DOHH2 (cell line): ENCODE measurements around the gene NMUR1.

ENCODE experiments used
- H3F3A ChIP-seq: fragments of 200-600 bp; sonication (generic), shearing (Covaris generic); 2 replicates; pipeline ENCODE4 v1.6.0; 2016; ENCODE audit warnings: antibody characterized with exemption, mild to moderate bottlenecking; ENCODE audit not compliant: control insufficient read depth, insufficient read depth
- H3K27ac ChIP-seq: fragments of 200-600 bp; sonication (generic); 2 replicates; pipeline ENCODE4 v1.5.1; 2014; ENCODE audit warnings: low read depth, mild to moderate bottlenecking, low read length, moderate library complexity
- H3K27me3 ChIP-seq: fragments of 200-600 bp; sonication (generic); 2 replicates; pipeline ENCODE4 v1.6.1; 2014; ENCODE audit warnings: mild to moderate bottlenecking, low read length, mixed read lengths; ENCODE audit not compliant: control insufficient read depth
- H3K36me3 ChIP-seq: fragments of 200-600 bp; sonication (generic); 2 replicates; pipeline ENCODE4 v1.6.1; 2014; ENCODE audit warnings: mild to moderate bottlenecking, low read length, moderate library complexity, mixed read lengths; ENCODE audit not compliant: control insufficient read depth
- H3K4me1 ChIP-seq: fragments of 200-600 bp; sonication (generic); 2 replicates; pipeline ENCODE4 v1.6.1; 2014; ENCODE audit warnings: mild to moderate bottlenecking, low read length, mixed read lengths; ENCODE audit not compliant: control insufficient read depth
- H3K4me2 ChIP-seq: fragments of 200-600 bp; sonication (generic); 2 replicates; pipeline ENCODE4 v1.6.0; 2014; ENCODE audit warnings: mild to moderate bottlenecking, low read length, moderate library complexity
- H3K4me3 ChIP-seq: fragments of 200-600 bp; sonication (generic); 2 replicates; pipeline ENCODE4 v1.5.1; 2014; ENCODE audit warnings: mild to moderate bottlenecking, low read length, mixed read lengths
- H3K79me2 ChIP-seq: fragments of 200-600 bp; sonication (generic); 2 replicates; pipeline ENCODE4 v1.6.1; 2014; ENCODE audit warnings: mild to moderate bottlenecking, low read length, mixed read lengths; ENCODE audit not compliant: control insufficient read depth
- H3K9me2 ChIP-seq: fragments of 200-600 bp; sonication (generic); replicated peaks from 2 replicates; pipeline ENCODE4 v1.6.1; 2014; ENCODE audit warnings: mild to moderate bottlenecking, low read length, mixed read lengths; ENCODE audit not compliant: control insufficient read depth
- H3K9me3 ChIP-seq: fragments of 200-600 bp; sonication (generic); 2 replicates; pipeline ENCODE4 v1.6.1; 2014; ENCODE audit warnings: antibody characterized with exemption, low read length, mixed read lengths; ENCODE audit not compliant: control insufficient read depth, insufficient read depth
- H4K20me1 ChIP-seq: fragments of 200-600 bp; sonication (generic); 2 replicates; pipeline ENCODE4 v1.6.0; 2014; ENCODE audit warnings: low read depth, mild to moderate bottlenecking, antibody characterized with exemption, low read length, moderate library complexity; ENCODE audit not compliant: control insufficient read depth, insufficient read depth
- CTCF ChIP-seq: fragments of 200-600 bp; sonication (generic); IDR thresholded peaks from one replicate; pipeline ENCODE4 v1.5.1; 2014; ENCODE audit warnings: antibody characterized with exemption, mild to moderate bottlenecking, low read depth, low read length; ENCODE audit not compliant: poor library complexity, severe bottlenecking
- EZH2phosphoT487 ChIP-seq: fragments of 200-600 bp; sonication (generic); IDR thresholded peaks from 2 replicates; pipeline ENCODE4 v1.6.1; 2017; ENCODE audit warnings: borderline replicate concordance, mild to moderate bottlenecking, antibody characterized with exemption, low read length, moderate library complexity, mixed read lengths

NMUR1 gene

GRCh38 chr2:231533086-231533776, 3.0 kb upstream of the NMUR1 start:
- H3K9me2 ChIP-seq = no peaks in the 10 kb centered on the region
- no peak for TF ChIP-seq CTCF
- H3K4me1 ChIP-seq = peaks cover 3% of the 10 kb centered on the region; the same call in 1 of the 2 replicates
- H3F3A ChIP-seq = no peaks in the 10 kb centered on the region
- no peaks in the 10 kb centered on the region for H3K79me2 ChIP-seq
- H3K4me3 ChIP-seq = no peak overlapping the region
- H3K27me3 ChIP-seq = peaks cover 9% of the 10 kb centered on the region
- H3K27ac ChIP-seq = no peak overlapping the region
- no peaks in the 10 kb centered on the region for H3K36me3 ChIP-seq
- H4K20me1 ChIP-seq = no peaks in the 10 kb centered on the region
- H3K4me2 ChIP-seq = no peak overlapping the region
- no peaks in the 10 kb centered on the region for H3K9me3 ChIP-seq

- TF ChIP-seq CTCF (no peak), EZH2phosphoT487 (no peak)
- Histone ChIP-seq H3K36me3 (no peaks in the 10 kb centered on the region), H4K20me1 (no peaks in the 10 kb centered on the region), H3K4me1 (peaks cover 3% of the 10 kb centered on the region; the same call in 1 of the 2 replicates), H3K79me2 (no peaks in the 10 kb centered on the region), H3K27me3 (peaks cover 10% of the 10 kb centered on the region), H3F3A (no peaks in the 10 kb centered on the region), H3K9me2 (no peaks in the 10 kb centered on the region), H3K4me2 (no peak overlapping the region), H3K4me3 (no peak overlapping the region), H3K9me3 (no peaks in the 10 kb centered on the region), H3K27ac (no peak overlapping the region)
Measured at GRCh38 chr2:231532756-231533035, 2.5 kb upstream of the NMUR1 start.

GRCh38 chr2:231531883-231532755, 1.9 kb upstream of the NMUR1 start:
- Histone ChIP-seq H3K27ac (no peak overlapping the region), H3K9me2 (no peaks in the 10 kb centered on the region), H4K20me1 (no peaks in the 10 kb centered on the region), H3F3A (no peaks in the 10 kb centered on the region), H3K9me3 (no peaks in the 10 kb centered on the region), H3K4me1 (peaks cover 3% of the 10 kb centered on the region; the same call in 1 of the 2 replicates), H3K79me2 (no peaks in the 10 kb centered on the region), H3K27me3 (peaks cover 10% of the 10 kb centered on the region), H3K36me3 (no peaks in the 10 kb centered on the region), H3K4me2 (no peak overlapping the region), H3K4me3 (no peak overlapping the region)
- no peak for TF ChIP-seq EZH2phosphoT487
- no peak for TF ChIP-seq CTCF
